GM23338 (cell line): ENCODE data around the gene AP5Z1. TPM values are rescaled to one million over a fixed set of nuclear protein-coding genes. Genes with fewer than 3 reads are reported as not detected.

Experiments
- ATAC-seq: fragments of 200-7000 bp; cut with Tn5 transposase; 3 replicates; pipeline ENCODE4 v1.9.1; 2020
- DNase-seq: peaks from one replicate; pipeline ENCODE4 v3.0.0-alpha.2; 2015; ENCODE audit warnings: low spot score
- H2AFZ ChIP-seq: fragments of 200-600 bp; sonication (generic); 2 replicates; pipeline ENCODE4 v1.8.0; 2016; ENCODE audit warnings: antibody characterized with exemption, mild to moderate bottlenecking, moderate library complexity
- H3F3A ChIP-seq: fragments of 200-600 bp; sonication (generic); replicated peaks from 2 replicates; pipeline ENCODE4 v1.8.0; 2017; ENCODE audit warnings: antibody characterized with exemption, mixed run types, low read depth
- H3K27ac ChIP-seq: fragments of 200-600 bp; sonication (generic); 2 replicates; pipeline ENCODE4 v1.6.1; 2016; ENCODE audit warnings: low read depth
- H3K27me3 ChIP-seq: fragments of 200-600 bp; sonication (generic); 2 replicates; pipeline ENCODE4 v1.8.0; 2016; ENCODE audit warnings: mild to moderate bottlenecking, mixed run types, moderate library complexity; ENCODE audit not compliant: insufficient read depth
- H3K36me3 ChIP-seq: fragments of 200-600 bp; sonication (generic); 2 replicates; pipeline ENCODE4 v1.8.0; 2016; ENCODE audit warnings: mild to moderate bottlenecking; ENCODE audit not compliant: insufficient read depth
- H3K4me1 ChIP-seq: fragments of 200-600 bp; sonication (generic); 2 replicates; pipeline ENCODE4 v1.8.0; 2016; ENCODE audit warnings: mild to moderate bottlenecking, moderate library complexity; ENCODE audit not compliant: insufficient read depth
- H3K4me2 ChIP-seq: fragments of 200-600 bp; sonication (generic); 2 replicates; pipeline ENCODE4 v1.7.1; 2017; ENCODE audit warnings: mixed run types
- H3K4me3 ChIP-seq: fragments of 200-600 bp; sonication (generic); 2 replicates; pipeline ENCODE4 v1.6.1; 2016; ENCODE audit warnings: mixed run types
- H3K79me2 ChIP-seq: fragments of 200-600 bp; sonication (generic); replicated peaks from 2 replicates; pipeline ENCODE4 v1.8.0; 2017; ENCODE audit warnings: mild to moderate bottlenecking; ENCODE audit not compliant: insufficient read depth
- H3K9me2 ChIP-seq: fragments of 200-600 bp; sonication (generic); 2 replicates; pipeline ENCODE4 v1.8.0; 2017; ENCODE audit not compliant: insufficient read depth
- H4K20me1 ChIP-seq: fragments of 200-600 bp; sonication (generic); replicated peaks from 2 replicates; pipeline ENCODE4 v1.8.0; 2017; ENCODE audit warnings: mild to moderate bottlenecking; ENCODE audit not compliant: insufficient read depth
- H3K27ac Mint-ChIP-seq: 2 replicates; pipeline ENCODE4 v1.8.0; 2020; ENCODE audit warnings: inconsistent platforms, mild to moderate bottlenecking, moderate library complexity, mixed read lengths
- H3K27me3 Mint-ChIP-seq: 3 replicates; pipeline ENCODE4 v1.8.0; 2022; ENCODE audit warnings: low read depth, mild to moderate bottlenecking, moderate library complexity, mixed read lengths, inconsistent platforms; ENCODE audit not compliant: insufficient read depth, poor library complexity
- H3K36me3 Mint-ChIP-seq: 3 replicates; pipeline ENCODE4 v1.8.0; 2021; ENCODE audit warnings: low read depth, mild to moderate bottlenecking, inconsistent platforms, moderate library complexity, mixed read lengths
- H3K4me1 Mint-ChIP-seq: 3 replicates; pipeline ENCODE4 v1.8.0; 2020; ENCODE audit warnings: mild to moderate bottlenecking, inconsistent platforms, mixed read lengths
- H3K4me3 Mint-ChIP-seq: 3 replicates; pipeline ENCODE4 v1.8.0; 2021; ENCODE audit warnings: moderate library complexity, mild to moderate bottlenecking, inconsistent platforms, mixed read lengths
- H3K9me3 Mint-ChIP-seq: 3 replicates; pipeline ENCODE4 v1.8.0; 2020; ENCODE audit warnings: moderate library complexity, mild to moderate bottlenecking, inconsistent platforms, mixed read lengths
- CREB1 ChIP-seq: fragments of 250-450 bp; sonication (Bioruptor Pico); IDR thresholded peaks from 2 replicates; pipeline ENCODE4 v1.5.0; 2020; ENCODE audit warnings: low read depth, mild to moderate bottlenecking, moderate library complexity
- EZH2 ChIP-seq: fragments of 200-600 bp; sonication (generic); IDR thresholded peaks from one replicate; pipeline ENCODE4 v1.8.0; 2017; ENCODE audit warnings: antibody characterized with exemption, mild to moderate bottlenecking, low read depth; ENCODE audit not compliant: unreplicated experiment
- EZH2phosphoT487 ChIP-seq: fragments of 200-600 bp; sonication (generic); IDR thresholded peaks from one replicate; pipeline ENCODE4 v1.8.1; 2018; ENCODE audit warnings: antibody characterized with exemption; ENCODE audit not compliant: unreplicated experiment
- JUNB ChIP-seq: IDR thresholded peaks from one replicate; pipeline ENCODE4 v1.6.1; 2016; ENCODE audit warnings: antibody characterized with exemption; ENCODE audit not compliant: unreplicated experiment
- NANOG ChIP-seq: IDR thresholded peaks from 2 replicates; pipeline ENCODE4 v1.6.1; 2016; ENCODE audit warnings: antibody characterized with exemption, borderline replicate concordance
- POLR2AphosphoS5 ChIP-seq: IDR thresholded peaks from 2 replicates; pipeline ENCODE4 v1.6.1; 2016; ENCODE audit warnings: antibody characterized with exemption, low read depth
- STAT1 ChIP-seq: IDR thresholded peaks from one replicate; pipeline ENCODE4 v1.6.1; 2016; ENCODE audit warnings: antibody characterized with exemption; ENCODE audit not compliant: unreplicated experiment
- ZNF114 ChIP-seq: fragments of 250-450 bp; sonication (Bioruptor Pico); IDR thresholded peaks from 2 replicates; pipeline ENCODE4 v1.5.0; 2020; ENCODE audit warnings: mild to moderate bottlenecking, moderate library complexity
- ZNF331 ChIP-seq: fragments of 250-450 bp; sonication (Bioruptor Pico); IDR thresholded peaks from 2 replicates; pipeline ENCODE4 v1.5.0; 2020; ENCODE audit warnings: low read depth, mild to moderate bottlenecking, moderate library complexity
- polyA plus RNA-seq: library from polyadenylated mRNA; unstranded; fragments of >200 nt; fragmentation: Nextera tagmentation; extraction: Ambion mirVana; gene quantifications from 2 replicates; pipeline ENCODE4 v1.2.1, GENCODE V29; 2016
- total RNA-seq: library from RNA; depleted of rRNA; stranded (reverse); fragments of >200 nt; shearing (Covaris generic); gene quantifications from 2 replicates; pipeline ENCODE4 v1.2.3, GENCODE V29; 2014
- TF ChIP-seq, protein P1 (sequence below): IDR thresholded peaks from 2 replicates; pipeline ENCODE4 v1.6.1; 2016; ENCODE audit warnings: antibody characterized with exemption
- TF ChIP-seq, protein P2 (sequence below): fragments of 250-450 bp; sonication (Bioruptor Pico); IDR thresholded peaks from 2 replicates; pipeline ENCODE4 v1.5.0; 2020; ENCODE audit warnings: mild to moderate bottlenecking, moderate library complexity
- TF ChIP-seq, protein P3 (sequence below): IDR thresholded peaks from one replicate; pipeline ENCODE4 v1.6.1; 2018; ENCODE audit warnings: antibody characterized with exemption; ENCODE audit not compliant: unreplicated experiment
- TF ChIP-seq, protein P4 (sequence below), 2 experiments: fragments of 200-600 bp in 1 of 2; sonication (generic) in 1 of 2; conservative IDR thresholded peaks; 2 replicates each; pipeline versions ENCODE4 v1.5.1 to v1.6.1; 2016 to 2017; ENCODE audit warnings: antibody characterized with exemption in 2 of 2, low read depth in 2 of 2, mild to moderate bottlenecking in 2 of 2, moderate library complexity in 1 of 2

The AP5Z1 gene
- total and polyA plus RNA-seq, 2 experiments from 2014 or later: 16.3 to 31.2 TPM

DNA sequence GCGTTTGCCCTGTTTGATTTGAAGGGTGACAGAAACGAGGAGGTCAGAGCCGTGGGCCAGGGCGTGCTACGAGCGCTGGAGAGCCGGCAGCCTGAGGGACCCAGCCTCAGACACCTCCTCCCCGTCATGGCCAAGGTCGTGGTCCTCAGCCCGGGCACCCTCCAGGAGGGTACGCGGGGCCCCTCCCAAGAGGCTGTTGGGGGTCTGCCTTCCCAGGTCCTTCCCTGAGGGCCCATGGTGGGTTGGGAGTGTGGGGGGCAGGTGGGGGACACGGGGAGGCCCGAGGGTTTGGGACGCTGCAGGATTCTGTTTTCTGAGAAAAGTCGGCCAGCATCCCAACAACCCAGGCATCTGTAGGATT is 7.8 kb downstream of the AP5Z1 start:
- H2AFZ ChIP-seq: no peak overlapping the region
- TF ChIP-seq EZH2: no peak
- TF ChIP-seq, protein P1, sequence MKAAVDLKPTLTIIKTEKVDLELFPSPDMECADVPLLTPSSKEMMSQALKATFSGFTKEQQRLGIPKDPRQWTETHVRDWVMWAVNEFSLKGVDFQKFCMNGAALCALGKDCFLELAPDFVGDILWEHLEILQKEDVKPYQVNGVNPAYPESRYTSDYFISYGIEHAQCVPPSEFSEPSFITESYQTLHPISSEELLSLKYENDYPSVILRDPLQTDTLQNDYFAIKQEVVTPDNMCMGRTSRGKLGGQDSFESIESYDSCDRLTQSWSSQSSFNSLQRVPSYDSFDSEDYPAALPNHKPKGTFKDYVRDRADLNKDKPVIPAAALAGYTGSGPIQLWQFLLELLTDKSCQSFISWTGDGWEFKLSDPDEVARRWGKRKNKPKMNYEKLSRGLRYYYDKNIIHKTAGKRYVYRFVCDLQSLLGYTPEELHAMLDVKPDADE: no peak
- no peak for TF ChIP-seq JUNB
- no peak for TF ChIP-seq POLR2AphosphoS5
- TF ChIP-seq, protein P2, sequence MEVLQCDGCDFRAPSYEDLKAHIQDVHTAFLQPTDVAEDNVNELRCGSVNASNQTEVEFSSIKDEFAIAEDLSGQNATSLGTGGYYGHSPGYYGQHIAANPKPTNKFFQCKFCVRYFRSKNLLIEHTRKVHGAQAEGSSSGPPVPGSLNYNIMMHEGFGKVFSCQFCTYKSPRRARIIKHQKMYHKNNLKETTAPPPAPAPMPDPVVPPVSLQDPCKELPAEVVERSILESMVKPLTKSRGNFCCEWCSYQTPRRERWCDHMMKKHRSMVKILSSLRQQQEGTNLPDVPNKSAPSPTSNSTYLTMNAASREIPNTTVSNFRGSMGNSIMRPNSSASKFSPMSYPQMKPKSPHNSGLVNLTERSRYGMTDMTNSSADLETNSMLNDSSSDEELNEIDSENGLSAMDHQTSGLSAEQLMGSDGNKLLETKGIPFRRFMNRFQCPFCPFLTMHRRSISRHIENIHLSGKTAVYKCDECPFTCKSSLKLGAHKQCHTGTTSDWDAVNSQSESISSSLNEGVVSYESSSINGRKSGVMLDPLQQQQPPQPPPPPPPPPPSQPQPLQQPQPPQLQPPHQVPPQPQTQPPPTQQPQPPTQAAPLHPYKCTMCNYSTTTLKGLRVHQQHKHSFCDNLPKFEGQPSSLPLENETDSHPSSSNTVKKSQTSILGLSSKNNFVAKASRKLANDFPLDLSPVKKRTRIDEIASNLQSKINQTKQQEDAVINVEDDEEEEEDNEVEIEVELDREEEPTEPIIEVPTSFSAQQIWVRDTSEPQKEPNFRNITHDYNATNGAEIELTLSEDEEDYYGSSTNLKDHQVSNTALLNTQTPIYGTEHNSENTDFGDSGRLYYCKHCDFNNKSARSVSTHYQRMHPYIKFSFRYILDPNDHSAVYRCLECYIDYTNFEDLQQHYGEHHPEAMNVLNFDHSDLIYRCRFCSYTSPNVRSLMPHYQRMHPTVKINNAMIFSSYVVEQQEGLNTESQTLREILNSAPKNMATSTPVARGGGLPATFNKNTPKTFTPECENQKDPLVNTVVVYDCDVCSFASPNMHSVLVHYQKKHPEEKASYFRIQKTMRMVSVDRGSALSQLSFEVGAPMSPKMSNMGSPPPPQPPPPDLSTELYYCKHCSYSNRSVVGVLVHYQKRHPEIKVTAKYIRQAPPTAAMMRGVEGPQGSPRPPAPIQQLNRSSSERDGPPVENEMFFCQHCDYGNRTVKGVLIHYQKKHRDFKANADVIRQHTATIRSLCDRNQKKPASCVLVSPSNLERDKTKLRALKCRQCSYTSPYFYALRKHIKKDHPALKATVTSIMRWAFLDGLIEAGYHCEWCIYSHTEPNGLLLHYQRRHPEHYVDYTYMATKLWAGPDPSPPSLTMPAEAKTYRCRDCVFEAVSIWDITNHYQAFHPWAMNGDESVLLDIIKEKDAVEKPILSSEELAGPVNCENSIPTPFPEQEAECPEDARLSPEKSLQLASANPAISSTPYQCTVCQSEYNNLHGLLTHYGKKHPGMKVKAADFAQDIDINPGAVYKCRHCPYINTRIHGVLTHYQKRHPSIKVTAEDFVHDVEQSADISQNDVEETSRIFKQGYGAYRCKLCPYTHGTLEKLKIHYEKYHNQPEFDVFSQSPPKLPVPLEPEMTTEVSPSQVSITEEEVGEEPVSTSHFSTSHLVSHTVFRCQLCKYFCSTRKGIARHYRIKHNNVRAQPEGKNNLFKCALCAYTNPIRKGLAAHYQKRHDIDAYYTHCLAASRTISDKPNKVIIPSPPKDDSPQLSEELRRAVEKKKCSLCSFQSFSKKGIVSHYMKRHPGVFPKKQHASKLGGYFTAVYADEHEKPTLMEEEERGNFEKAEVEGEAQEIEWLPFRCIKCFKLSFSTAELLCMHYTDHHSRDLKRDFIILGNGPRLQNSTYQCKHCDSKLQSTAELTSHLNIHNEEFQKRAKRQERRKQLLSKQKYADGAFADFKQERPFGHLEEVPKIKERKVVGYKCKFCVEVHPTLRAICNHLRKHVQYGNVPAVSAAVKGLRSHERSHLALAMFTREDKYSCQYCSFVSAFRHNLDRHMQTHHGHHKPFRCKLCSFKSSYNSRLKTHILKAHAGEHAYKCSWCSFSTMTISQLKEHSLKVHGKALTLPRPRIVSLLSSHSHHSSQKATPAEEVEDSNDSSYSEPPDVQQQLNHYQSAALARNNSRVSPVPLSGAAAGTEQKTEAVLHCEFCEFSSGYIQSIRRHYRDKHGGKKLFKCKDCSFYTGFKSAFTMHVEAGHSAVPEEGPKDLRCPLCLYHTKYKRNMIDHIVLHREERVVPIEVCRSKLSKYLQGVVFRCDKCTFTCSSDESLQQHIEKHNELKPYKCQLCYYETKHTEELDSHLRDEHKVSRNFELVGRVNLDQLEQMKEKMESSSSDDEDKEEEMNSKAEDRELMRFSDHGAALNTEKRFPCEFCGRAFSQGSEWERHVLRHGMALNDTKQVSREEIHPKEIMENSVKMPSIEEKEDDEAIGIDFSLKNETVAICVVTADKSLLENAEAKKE (CRISPR knock-in tag): no peak
- TF ChIP-seq CREB1 (CRISPR knock-in tag): no peak
- no peak for TF ChIP-seq ZNF114 (CRISPR knock-in tag)
- TF ChIP-seq, protein P3, sequence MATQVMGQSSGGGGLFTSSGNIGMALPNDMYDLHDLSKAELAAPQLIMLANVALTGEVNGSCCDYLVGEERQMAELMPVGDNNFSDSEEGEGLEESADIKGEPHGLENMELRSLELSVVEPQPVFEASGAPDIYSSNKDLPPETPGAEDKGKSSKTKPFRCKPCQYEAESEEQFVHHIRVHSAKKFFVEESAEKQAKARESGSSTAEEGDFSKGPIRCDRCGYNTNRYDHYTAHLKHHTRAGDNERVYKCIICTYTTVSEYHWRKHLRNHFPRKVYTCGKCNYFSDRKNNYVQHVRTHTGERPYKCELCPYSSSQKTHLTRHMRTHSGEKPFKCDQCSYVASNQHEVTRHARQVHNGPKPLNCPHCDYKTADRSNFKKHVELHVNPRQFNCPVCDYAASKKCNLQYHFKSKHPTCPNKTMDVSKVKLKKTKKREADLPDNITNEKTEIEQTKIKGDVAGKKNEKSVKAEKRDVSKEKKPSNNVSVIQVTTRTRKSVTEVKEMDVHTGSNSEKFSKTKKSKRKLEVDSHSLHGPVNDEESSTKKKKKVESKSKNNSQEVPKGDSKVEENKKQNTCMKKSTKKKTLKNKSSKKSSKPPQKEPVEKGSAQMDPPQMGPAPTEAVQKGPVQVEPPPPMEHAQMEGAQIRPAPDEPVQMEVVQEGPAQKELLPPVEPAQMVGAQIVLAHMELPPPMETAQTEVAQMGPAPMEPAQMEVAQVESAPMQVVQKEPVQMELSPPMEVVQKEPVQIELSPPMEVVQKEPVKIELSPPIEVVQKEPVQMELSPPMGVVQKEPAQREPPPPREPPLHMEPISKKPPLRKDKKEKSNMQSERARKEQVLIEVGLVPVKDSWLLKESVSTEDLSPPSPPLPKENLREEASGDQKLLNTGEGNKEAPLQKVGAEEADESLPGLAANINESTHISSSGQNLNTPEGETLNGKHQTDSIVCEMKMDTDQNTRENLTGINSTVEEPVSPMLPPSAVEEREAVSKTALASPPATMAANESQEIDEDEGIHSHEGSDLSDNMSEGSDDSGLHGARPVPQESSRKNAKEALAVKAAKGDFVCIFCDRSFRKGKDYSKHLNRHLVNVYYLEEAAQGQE: no peak
- no peak for TF ChIP-seq STAT1
- no peak for TF ChIP-seq EZH2phosphoT487
- no peak for TF ChIP-seq ZNF331 (CRISPR knock-in tag)
- no peak for TF ChIP-seq NANOG
- TF ChIP-seq, protein P4, sequence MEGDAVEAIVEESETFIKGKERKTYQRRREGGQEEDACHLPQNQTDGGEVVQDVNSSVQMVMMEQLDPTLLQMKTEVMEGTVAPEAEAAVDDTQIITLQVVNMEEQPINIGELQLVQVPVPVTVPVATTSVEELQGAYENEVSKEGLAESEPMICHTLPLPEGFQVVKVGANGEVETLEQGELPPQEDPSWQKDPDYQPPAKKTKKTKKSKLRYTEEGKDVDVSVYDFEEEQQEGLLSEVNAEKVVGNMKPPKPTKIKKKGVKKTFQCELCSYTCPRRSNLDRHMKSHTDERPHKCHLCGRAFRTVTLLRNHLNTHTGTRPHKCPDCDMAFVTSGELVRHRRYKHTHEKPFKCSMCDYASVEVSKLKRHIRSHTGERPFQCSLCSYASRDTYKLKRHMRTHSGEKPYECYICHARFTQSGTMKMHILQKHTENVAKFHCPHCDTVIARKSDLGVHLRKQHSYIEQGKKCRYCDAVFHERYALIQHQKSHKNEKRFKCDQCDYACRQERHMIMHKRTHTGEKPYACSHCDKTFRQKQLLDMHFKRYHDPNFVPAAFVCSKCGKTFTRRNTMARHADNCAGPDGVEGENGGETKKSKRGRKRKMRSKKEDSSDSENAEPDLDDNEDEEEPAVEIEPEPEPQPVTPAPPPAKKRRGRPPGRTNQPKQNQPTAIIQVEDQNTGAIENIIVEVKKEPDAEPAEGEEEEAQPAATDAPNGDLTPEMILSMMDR (conservative IDR thresholded peaks at IDR 0.05; ENCODE audit: low read depth in 2 of 2): no peak
- H3K4me2 ChIP-seq: no peak overlapping the region
- no peaks in the 10 kb centered on the region for H3F3A ChIP-seq
- Mint-ChIP-seq H3K27ac (no peak overlapping the region), H3K27me3 (no peaks in the 10 kb centered on the region), H3K4me3 (no peak overlapping the region), H3K9me3 (no peaks in the 10 kb centered on the region), H3K4me1 (no peaks in the 10 kb centered on the region), H3K36me3 (peaks cover 18% of the 10 kb centered on the region)
- H4K20me1 ChIP-seq: no peaks in the 10 kb centered on the region; the same call in 1 of the 2 replicates
- DNase-seq (no peak), ATAC-seq (no peak)
- no peaks in the 10 kb centered on the region for H3K9me2 ChIP-seq
- H3K27ac ChIP-seq: no peak overlapping the region
- no peaks in the 10 kb centered on the region for H3K4me1 ChIP-seq
- H3K27me3 ChIP-seq: no peaks in the 10 kb centered on the region
- no peak overlapping the region for H3K4me3 ChIP-seq
- peaks cover 7% of the 10 kb centered on the region; the same call in 1 of the 2 replicates for H3K79me2 ChIP-seq
- H3K36me3 ChIP-seq: no peaks in the 10 kb centered on the region; the same call in 1 of the 2 replicates
